Femur (tissue), 1 donor: Measurements from ENCODE around the gene SEZ6L.

Experiments
- DNase-seq: peaks from one replicate; pipeline ENCODE4 v3.0.0-alpha.2; 2017

Gene SEZ6L

GRCh38 chr22:26246552-26246951 lies 77.3 kb downstream of the SEZ6L start:
- DNase-seq, result no peak

- no peak for DNase-seq
Measured at GRCh38 chr22:26251869-26252268, 82.6 kb downstream of the SEZ6L start.

DNA sequence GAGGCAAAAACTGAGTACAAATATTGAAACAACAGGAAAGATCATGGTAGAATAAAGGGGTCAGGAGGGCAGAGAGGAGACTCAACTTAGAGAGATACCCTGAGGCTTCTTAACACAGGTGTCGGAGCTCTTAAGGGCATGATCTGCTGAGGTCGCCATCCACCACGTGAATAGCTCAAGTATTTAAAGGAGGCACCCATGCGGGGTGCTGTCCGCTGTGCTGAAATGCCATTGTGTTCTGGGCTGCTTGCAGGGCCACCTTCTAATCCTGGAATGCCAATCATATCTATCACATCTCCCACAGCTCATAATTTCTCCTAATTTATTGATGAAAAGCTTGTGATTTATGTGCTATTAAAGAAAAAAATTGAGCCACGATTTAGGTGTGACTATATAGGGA lies 90.2 kb downstream of the SEZ6L start:
- DNase-seq, result peak; percentile 21

DNA sequence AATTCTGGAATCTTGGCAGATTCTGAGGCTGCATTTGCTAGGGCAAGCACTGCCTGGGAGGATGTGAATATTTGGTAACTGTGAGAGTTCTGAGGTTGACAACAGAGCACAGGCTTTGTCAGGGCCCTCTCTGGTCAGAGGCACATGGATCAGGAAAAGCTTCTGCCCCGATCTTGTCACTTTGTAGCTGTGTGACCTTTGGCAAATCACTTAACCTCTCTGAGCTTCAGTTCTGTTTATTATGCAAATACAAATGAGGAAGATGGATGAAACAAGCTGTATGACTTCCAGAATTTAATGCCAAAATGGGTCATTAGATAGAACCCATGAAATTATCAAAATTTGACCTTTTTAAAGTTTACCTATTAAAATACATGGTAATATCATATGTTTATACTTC lies 94.9 kb downstream of the SEZ6L start:
- DNase-seq, result no peak

- no peak for DNase-seq
Measured at GRCh38 chr22:26265281-26265680, 96.0 kb downstream of the SEZ6L start.

DNA sequence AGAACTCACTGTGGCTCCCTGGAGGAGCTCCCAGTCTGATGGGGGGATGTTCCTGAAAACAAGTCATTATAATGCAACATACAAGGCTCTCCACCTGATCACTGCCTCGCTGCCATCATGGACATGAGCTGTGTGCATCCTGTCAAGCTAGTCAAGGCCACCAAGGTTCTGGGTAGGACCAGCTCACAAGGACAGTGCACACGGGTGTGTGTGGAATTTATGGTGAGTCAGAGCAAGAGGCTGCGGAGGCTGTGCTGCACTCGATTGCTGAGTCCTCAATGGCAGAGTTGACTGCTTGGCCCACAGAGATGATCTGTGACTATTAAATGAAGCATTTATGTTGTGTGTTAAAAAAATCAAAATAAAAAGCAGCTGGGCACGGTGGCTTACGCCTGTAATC lies 96.6 kb downstream of the SEZ6L start:
- no peak for DNase-seq

- no peak for DNase-seq
Measured at GRCh38 chr22:26267856-26268255, 98.6 kb downstream of the SEZ6L start.

GRCh38 chr22:26269572-26269971 lies 100.3 kb downstream of the SEZ6L start:
- DNase-seq, result no peak

GRCh38 chr22:26271427-26271826 lies 102.2 kb downstream of the SEZ6L start:
- no peak for DNase-seq

DNA sequence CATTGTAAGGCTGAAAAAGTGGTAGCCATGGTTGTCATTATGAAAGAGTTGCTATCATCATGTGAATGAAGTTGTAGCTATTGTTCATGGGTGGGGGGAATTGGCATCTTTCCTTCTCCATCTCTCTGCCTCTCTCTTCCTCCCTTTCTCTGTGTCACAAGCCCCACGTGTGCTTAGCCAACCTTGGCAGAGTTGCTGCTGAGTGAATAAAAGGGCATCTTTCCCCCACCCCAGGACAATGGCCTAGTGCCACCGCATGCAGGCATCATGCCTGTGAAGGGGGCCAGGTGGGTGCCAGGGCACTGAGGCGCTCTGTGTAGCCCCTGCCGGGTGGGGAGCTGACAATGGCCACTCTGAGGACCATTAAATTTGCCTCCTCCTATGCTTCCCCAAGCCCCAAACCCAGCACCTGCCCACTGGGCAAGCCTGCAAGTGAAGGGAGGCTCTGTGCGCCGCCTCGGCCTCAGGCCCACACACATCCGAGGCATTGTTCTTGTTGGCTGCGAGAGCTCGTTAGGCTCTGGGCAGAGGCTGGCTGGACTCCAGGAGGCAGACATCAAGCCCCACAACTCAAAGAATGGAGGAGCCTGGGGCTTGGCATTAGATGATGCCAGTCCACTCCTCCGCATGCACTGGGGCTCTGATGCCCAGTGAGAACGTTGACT lies 103.9 kb downstream of the SEZ6L start:
- no peak for DNase-seq

DNA sequence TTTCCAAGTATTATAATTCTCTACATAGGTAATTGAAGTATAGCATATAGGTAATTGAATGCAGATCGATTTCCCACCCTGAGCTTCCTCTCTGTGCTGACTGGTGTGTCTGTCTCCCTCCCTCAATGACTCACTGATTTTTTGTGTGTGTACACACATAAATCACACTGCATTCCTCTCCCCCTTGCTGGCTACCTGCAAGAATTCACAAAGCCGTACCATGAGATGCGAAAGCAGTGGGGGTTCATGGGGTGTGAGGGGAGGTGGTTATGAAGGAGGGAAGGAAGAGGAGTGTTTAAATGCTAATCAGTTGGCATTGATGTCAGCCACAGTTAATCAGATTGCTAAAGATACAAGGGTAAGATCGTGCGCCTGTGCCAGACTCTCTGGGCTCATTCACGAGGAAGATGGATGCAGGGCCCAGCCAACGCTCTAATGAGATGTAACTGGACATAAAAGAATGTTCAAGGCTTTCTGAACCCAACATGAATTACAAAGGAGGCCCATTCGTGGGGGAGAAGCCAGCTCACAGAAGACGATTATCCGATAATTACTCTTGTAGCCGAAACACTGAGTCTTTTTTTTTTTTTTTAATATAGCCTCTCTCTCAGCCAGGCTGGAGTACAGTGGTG lies 107.4 kb downstream of the SEZ6L start:
- DNase-seq, result no peak

GRCh38 chr22:26281941-26282340 lies 112.7 kb downstream of the SEZ6L start:
- DNase-seq, result no peak

DNA sequence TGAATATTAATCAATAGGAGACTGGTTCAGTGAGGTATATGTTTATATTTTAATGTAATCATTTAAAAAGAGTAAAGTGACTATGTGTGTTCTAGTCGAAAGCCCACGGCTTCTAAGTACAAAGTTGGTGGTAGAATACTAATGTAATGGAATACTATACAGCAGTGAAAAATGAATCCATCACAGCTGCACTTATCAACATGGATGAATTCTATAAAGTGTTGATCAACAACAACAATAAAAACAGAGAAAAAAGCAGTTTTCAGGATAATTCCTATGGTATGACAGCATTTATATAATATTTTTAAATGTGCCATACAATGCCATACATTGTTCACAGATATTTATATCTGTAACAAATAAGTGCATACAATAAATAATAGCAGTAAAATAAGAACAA lies 114.1 kb downstream of the SEZ6L start:
- DNase-seq, result no peak

- DNase-seq, result no peak
Measured at GRCh38 chr22:26285632-26286031, 116.4 kb downstream of the SEZ6L start.

- no peak for DNase-seq
Measured at GRCh38 chr22:26286091-26286820, 117.0 kb downstream of the SEZ6L start.

DNA sequence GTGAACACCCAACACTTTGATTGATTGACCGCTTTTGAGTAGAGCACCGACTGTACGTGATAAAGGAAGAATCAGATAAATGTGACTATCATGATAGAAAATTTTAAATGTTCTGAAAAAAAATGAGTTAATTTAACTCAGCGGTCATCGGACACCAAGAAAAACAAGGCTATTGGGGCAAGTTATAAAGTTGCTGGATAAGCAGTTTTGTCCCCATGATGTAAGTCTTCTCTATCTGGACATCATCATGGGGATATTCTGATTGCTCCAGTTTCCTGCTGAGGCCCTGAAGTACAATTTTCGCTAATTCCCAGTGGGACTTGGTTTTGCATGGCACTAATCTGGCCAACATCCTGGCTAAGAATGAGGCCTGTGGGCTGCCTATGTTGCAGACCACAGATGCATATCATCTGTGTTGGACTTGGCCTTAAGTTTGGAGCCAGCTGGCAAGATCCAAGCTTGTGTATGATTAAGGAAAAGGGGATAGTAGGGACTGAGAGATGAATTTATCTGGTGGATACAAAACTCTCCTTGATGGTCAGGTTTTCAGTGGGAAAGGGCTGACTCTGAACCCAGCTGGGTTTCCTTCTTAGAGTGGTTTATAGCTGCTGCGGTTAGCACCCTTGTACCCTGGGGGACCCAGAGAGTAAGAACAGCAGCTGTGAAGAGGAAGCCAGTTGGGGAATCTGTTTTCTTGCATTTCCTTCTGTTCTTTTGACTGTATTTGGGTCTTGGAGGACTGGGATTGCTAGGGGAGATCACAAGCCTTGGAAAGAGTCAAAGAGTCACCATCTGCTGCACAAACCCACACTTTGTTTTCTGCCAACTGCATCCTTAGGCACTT lies 118.3 kb downstream of the SEZ6L start:
- DNase-seq, result no peak

- DNase-seq, result no peak
Measured at GRCh38 chr22:26289611-26290101, 120.4 kb downstream of the SEZ6L start.

DNA sequence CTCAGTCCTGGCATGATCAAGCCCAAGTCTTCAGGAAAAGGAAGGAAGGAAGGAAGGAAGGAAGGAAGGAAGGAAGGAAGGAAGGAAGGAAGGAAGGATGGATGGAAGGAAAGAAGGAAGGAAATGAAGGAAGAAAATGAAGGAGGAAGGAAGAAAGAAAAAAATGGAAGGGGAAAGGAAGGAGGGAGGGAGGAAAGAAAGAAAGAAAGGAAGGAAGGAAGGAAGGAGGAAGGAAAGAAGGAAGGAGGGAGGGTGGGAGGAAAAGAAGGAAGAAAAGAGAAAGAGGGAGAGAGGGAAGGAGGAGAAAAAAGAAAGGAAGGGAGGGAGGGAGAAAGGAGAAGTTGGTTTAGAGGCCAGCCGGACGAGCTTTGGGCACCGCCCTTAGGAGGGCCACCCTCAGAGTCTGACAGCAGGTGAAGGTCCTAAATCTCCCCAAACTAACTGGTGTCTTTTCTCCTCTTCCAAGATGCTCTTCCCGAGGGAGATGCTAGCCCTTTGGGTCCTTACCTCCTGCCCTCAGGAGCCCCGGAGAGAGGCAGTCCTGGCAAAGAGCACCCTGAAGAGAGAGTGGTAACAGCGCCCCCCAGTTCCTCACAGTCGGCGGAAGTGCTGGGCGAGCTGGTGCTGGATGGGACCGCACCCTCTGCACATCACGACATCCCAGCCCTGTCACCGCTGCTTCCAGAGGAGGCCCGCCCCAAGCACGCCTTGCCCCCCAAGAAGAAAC lies 122.8 kb downstream of the SEZ6L start:
- DNase-seq, result no peak

- no peak for DNase-seq
Measured at GRCh38 chr22:26292667-26292995, 123.4 kb downstream of the SEZ6L start.

- no peak for DNase-seq
Measured at GRCh38 chr22:26295563-26296126, 126.4 kb downstream of the SEZ6L start.

DNA sequence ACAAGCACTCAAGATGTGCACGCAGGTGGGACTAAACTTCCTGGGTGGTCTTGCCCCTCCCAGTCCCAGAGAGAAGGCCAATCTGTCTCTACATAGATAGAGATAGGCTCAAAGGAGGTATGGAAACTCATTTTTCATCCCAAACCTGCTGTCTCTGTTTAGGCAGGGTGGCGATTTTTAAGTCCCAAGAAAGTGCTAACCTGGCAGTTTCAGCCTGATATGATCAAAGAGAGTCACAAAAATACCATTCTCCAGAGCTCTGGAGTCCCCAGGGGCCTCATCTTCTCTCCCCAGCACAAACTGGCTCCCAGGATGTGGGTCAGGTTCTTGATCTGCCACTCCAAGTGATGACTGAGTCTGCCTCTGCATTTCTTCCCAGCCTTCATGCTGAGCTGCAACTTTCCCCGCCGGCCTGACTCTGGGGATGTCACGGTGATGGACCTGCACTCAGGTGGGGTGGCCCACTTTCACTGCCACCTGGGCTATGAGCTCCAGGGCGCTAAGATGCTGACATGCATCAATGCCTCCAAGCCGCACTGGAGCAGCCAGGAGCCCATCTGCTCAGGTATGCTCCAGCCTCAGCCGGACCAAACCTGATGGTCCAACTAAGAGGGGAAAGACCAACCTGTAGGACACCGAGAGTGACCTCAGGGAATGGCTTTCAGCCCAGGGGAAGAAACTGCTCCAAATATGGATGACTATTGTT lies 129.5 kb downstream of the SEZ6L start:
- DNase-seq, result no peak

GRCh38 chr22:26302726-26303125 lies 133.5 kb downstream of the SEZ6L start:
- no peak for DNase-seq
